ENCODE data around the gene IDH2.

Gene IDH2

GRCh38 chr15:90086868-90087268, 15.4 kb downstream of the IDH2 start:
- no peak for TF ChIP-seq POLR2AphosphoS5 (IDR thresholded peaks at IDR 0.05; ENCODE audit: low read depth, low read length)
- TF ChIP-seq SIN3A (IDR thresholded peaks at IDR 0.05; ENCODE audit: borderline replicate concordance, insufficient read depth, low read length), result no peak
- TF ChIP-seq TAF1 (IDR thresholded peaks at IDR 0.05; ENCODE audit: borderline replicate concordance, insufficient read depth, low read length), result no peak
- no peak for TF ChIP-seq REST (IDR thresholded peaks at IDR 0.05; ENCODE audit: insufficient read depth in 1 of 2, low read depth in 2 of 2, low read length in 2 of 2)
- TF ChIP-seq FOXP2 (optimal IDR thresholded peaks at IDR 0.05; ENCODE audit: borderline replicate concordance, extremely low read depth, extremely low read length, insufficient read depth), result no peak

- TF ChIP-seq FOXP2 (optimal IDR thresholded peaks at IDR 0.05; ENCODE audit: borderline replicate concordance, extremely low read depth, extremely low read length, insufficient read depth) (no peak), POLR2AphosphoS5 (IDR thresholded peaks at IDR 0.05; ENCODE audit: low read depth, low read length) (no peak), SIN3A (IDR thresholded peaks at IDR 0.05; ENCODE audit: borderline replicate concordance, insufficient read depth, low read length) (no peak), REST (IDR thresholded peaks at IDR 0.05; ENCODE audit: insufficient read depth in 1 of 2, low read depth in 2 of 2, low read length in 2 of 2) (no peak), TAF1 (IDR thresholded peaks at IDR 0.05; ENCODE audit: borderline replicate concordance, insufficient read depth, low read length) (no peak)
Observed at GRCh38 chr15:90085565-90085964, 16.7 kb downstream of the IDH2 start.

GRCh38 chr15:90084876-90085423, 17.3 kb downstream of the IDH2 start:
- TF ChIP-seq POLR2AphosphoS5 (IDR thresholded peaks at IDR 0.05; ENCODE audit: low read depth, low read length), result no peak
- no peak for TF ChIP-seq FOXP2 (optimal IDR thresholded peaks at IDR 0.05; ENCODE audit: borderline replicate concordance, extremely low read depth, extremely low read length, insufficient read depth)
- no peak for TF ChIP-seq SIN3A (IDR thresholded peaks at IDR 0.05; ENCODE audit: borderline replicate concordance, insufficient read depth, low read length)

GRCh38 chr15:90083954-90084607, 18.2 kb downstream of the IDH2 start:
- TF ChIP-seq TAF1 (IDR thresholded peaks at IDR 0.05; ENCODE audit: borderline replicate concordance, insufficient read depth, low read length) (no peak), POLR2AphosphoS5 (IDR thresholded peaks at IDR 0.05; ENCODE audit: low read depth, low read length) (no peak), REST (IDR thresholded peaks at IDR 0.05; ENCODE audit: insufficient read depth in 1 of 2, low read depth in 2 of 2, low read length in 2 of 2) (no peak), FOXP2 (optimal IDR thresholded peaks at IDR 0.05; ENCODE audit: borderline replicate concordance, extremely low read depth, extremely low read length, insufficient read depth) (no peak), SIN3A (IDR thresholded peaks at IDR 0.05; ENCODE audit: borderline replicate concordance, insufficient read depth, low read length) (no peak)

GRCh38 chr15:90083419-90083818, 18.8 kb downstream of the IDH2 start:
- TF ChIP-seq REST (IDR thresholded peaks at IDR 0.05; ENCODE audit: insufficient read depth in 1 of 2, low read depth in 2 of 2, low read length in 2 of 2) (no peak), SIN3A (IDR thresholded peaks at IDR 0.05; ENCODE audit: borderline replicate concordance, insufficient read depth, low read length) (no peak), FOXP2 (optimal IDR thresholded peaks at IDR 0.05; ENCODE audit: borderline replicate concordance, extremely low read depth, extremely low read length, insufficient read depth) (no peak), TAF1 (IDR thresholded peaks at IDR 0.05; ENCODE audit: borderline replicate concordance, insufficient read depth, low read length) (no peak), POLR2AphosphoS5 (IDR thresholded peaks at IDR 0.05; ENCODE audit: low read depth, low read length) (no peak)

All from PFSK-1 (cell line).